Measurements from ENCODE around the gene CDK5RAP3.

DNA sequence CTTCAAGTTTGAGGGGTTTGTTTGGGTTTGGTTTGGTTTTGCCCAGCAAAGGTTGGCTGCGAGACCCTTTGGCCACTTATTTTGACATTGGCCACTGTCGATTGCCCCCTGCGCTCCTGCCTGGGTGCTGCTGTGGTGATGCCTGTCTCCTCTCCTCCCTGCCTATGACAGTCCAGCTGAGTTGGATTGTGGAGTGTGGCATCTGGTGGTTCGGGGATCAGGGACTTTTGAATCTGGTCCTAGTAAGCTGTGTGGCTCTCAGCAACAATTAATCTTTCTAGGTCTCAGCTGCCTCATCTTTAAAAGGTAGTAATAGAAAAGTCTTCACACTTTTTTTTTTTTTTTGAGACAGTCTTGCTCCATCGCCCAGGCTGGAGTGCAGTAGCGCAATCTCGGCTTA lies 27.1 kb downstream of the CDK5RAP3 start:
- TF ChIP-seq, protein P1, sequence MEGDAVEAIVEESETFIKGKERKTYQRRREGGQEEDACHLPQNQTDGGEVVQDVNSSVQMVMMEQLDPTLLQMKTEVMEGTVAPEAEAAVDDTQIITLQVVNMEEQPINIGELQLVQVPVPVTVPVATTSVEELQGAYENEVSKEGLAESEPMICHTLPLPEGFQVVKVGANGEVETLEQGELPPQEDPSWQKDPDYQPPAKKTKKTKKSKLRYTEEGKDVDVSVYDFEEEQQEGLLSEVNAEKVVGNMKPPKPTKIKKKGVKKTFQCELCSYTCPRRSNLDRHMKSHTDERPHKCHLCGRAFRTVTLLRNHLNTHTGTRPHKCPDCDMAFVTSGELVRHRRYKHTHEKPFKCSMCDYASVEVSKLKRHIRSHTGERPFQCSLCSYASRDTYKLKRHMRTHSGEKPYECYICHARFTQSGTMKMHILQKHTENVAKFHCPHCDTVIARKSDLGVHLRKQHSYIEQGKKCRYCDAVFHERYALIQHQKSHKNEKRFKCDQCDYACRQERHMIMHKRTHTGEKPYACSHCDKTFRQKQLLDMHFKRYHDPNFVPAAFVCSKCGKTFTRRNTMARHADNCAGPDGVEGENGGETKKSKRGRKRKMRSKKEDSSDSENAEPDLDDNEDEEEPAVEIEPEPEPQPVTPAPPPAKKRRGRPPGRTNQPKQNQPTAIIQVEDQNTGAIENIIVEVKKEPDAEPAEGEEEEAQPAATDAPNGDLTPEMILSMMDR (conservative IDR thresholded peaks at IDR 0.05 in 1 of 2, IDR thresholded peaks at IDR 0.05 in 1 of 2; ENCODE audit: low read depth in 1 of 2, low read length in 2 of 2): no peak
- no peak for TF ChIP-seq EZH2 (IDR thresholded peaks at IDR 0.05; ENCODE audit: low read length, missing control alignments)
